PC-3 (cell line): ENCODE data around the gene CHTF8. TPM values are rescaled to one million over a fixed set of nuclear protein-coding genes. Genes with fewer than 3 reads are reported as not detected.

Experiments used
- ATAC-seq: fragments of 200-7000 bp; cut with Tn5 transposase; 2 replicates; pipeline ENCODE4 v1.9.1; 2020; ENCODE audit warnings: mild to moderate bottlenecking, moderate library complexity
- BruUV-seq: library from RNA; stranded (reverse); fragments of 400-500 nt; replicated peaks from 2 replicates; lab custom pipeline; 2021; lab: Mats Ljungman, UMichigan
- CTCF ChIA-PET: fragments of 300-600 bp; sonication (Branson Sonifier 250); formaldehyde crosslinking; loops from one replicate; lab custom pipeline; 2022; ENCODE audit warnings: antibody characterized with exemption; lab: Charles Lee
- POLR2A ChIA-PET: fragments of 300-600 bp; sonication (Branson Sonifier 250); formaldehyde crosslinking; loops from one replicate; lab custom pipeline; 2022; ENCODE audit warnings: antibody characterized with exemption; ENCODE audit not compliant: unreplicated experiment; lab: Charles Lee
- DNase-seq: peaks from one replicate; pipeline ENCODE4 v3.0.0-alpha.2; 2015
- H2AFZ ChIP-seq: fragments of 300-600 bp; sonication (generic); 2 replicates; pipeline ENCODE4 v1.6.0; 2016; ENCODE audit warnings: antibody characterized with exemption, low read length
- H3F3A ChIP-seq: fragments of 300-600 bp; sonication (generic); one replicate; pipeline ENCODE4 v1.6.0; 2017; ENCODE audit warnings: antibody characterized with exemption, low read length, control low read depth, mild to moderate bottlenecking; ENCODE audit not compliant: unreplicated experiment
- H3K27ac ChIP-seq: fragments of 300-600 bp; sonication (generic); 2 replicates; pipeline ENCODE4 v1.5.1; 2016; ENCODE audit warnings: mild to moderate bottlenecking, low read length
- H3K27me3 ChIP-seq: fragments of 300-600 bp; sonication (generic); 2 replicates; pipeline ENCODE4 v1.6.1; 2016; ENCODE audit warnings: low read length, mixed read lengths
- H3K36me3 ChIP-seq: fragments of 300-600 bp; sonication (generic); 2 replicates; pipeline ENCODE4 v1.6.1; 2016; ENCODE audit warnings: low read depth, mixed run types, low read length, mixed read lengths
- H3K4me1 ChIP-seq: fragments of 300-600 bp; sonication (generic); 2 replicates; pipeline ENCODE4 v1.5.1; 2016; ENCODE audit warnings: low read length; ENCODE audit not compliant: insufficient read depth
- H3K4me2 ChIP-seq: fragments of 300-600 bp; sonication (generic); 2 replicates; pipeline ENCODE4 v1.6.0; 2016; ENCODE audit warnings: low read length
- H3K4me3 ChIP-seq: fragments of 300-600 bp; sonication (generic); 2 replicates; pipeline ENCODE4 v1.5.1; 2016; ENCODE audit warnings: mild to moderate bottlenecking, low read length, mixed read lengths
- H3K79me2 ChIP-seq: fragments of 300-600 bp; sonication (generic); 2 replicates; pipeline ENCODE4 v1.6.1; 2017; ENCODE audit warnings: low read length, mixed read lengths
- H3K9ac ChIP-seq: fragments of 300-600 bp; sonication (generic); 2 replicates; pipeline ENCODE4 v1.6.0; 2016; ENCODE audit warnings: mild to moderate bottlenecking, low read length
- H3K9me2 ChIP-seq: fragments of 300-600 bp; sonication (generic); replicated peaks from 2 replicates; pipeline ENCODE4 v1.6.1; 2016; ENCODE audit warnings: mixed run types, low read length, mixed read lengths
- H3K9me3 ChIP-seq: fragments of 300-600 bp; sonication (generic); 2 replicates; pipeline ENCODE4 v1.6.1; 2016; ENCODE audit warnings: low read length, mixed read lengths
- H4K20me1 ChIP-seq: fragments of 300-600 bp; sonication (generic); 2 replicates; pipeline ENCODE4 v1.6.1; 2016; ENCODE audit warnings: low read length, mixed read lengths
- EZH2 ChIP-seq: fragments of 300-600 bp; sonication (generic); IDR thresholded peaks from one replicate; pipeline ENCODE4 v1.6.1; 2017; ENCODE audit warnings: antibody characterized with exemption, mild to moderate bottlenecking, low read length; ENCODE audit not compliant: unreplicated experiment
- EZH2phosphoT487 ChIP-seq: fragments of 300-600 bp; sonication (generic); IDR thresholded peaks from 2 replicates; pipeline ENCODE4 v1.6.1; 2018; ENCODE audit warnings: mild to moderate bottlenecking, antibody characterized with exemption, low read length, borderline replicate concordance
- intact Hi-C: fragments of 100-400 bp; cut with micrococcal nuclease; formaldehyde crosslinking; loops from 2 replicates; pipeline ENCODE4 v1.9.0; 2023
- total RNA-seq: library from RNA; depleted of rRNA; stranded (reverse); fragments of >200 nt; gene quantifications from 2 replicates; pipeline ENCODE4 v1.2.3, GENCODE V29; 2014
- TF ChIP-seq, protein P1 (sequence below): fragments of 300-600 bp; sonication (generic); conservative IDR thresholded peaks from 2 replicates; pipeline ENCODE4 v1.5.1; 2017; ENCODE audit warnings: antibody characterized with exemption, low read depth, mild to moderate bottlenecking, low read length

CHTF8 gene
- total RNA-seq, 1 experiment from 2014 or later: 45.9 TPM

DNA sequence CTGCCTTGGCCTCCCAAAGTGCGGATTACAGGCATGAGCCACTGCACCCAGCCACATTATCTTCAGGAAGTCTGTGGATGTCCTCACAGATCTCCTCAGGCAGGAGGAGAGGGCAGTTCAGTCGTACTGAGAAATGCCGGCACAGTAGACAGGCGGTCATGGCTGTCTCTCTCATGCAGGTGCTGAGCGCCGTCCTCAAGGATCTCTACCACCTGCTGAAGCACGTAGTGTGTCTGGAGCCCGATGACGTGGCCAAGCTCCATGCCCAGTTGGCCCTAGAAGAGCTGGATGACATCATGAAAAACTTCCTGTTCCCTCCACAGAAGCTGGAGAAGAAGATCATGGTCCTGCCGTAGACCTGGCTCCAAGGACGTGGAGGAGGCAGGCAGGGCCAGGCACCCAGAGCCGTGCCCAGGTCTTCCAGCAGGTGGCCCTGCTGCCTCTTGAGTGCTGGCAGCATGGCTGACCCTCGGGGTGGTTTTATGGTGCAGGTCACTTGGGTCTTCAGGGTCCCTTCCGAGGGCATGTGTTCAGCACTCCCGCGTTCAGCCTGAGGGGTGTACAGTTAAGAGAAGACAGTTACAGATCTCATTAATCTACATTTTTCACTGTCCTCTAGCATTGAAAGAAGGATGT, 49.0 kb downstream of the CHTF8 start:
- Histone ChIP-seq H3K4me1 (no peaks in the 10 kb centered on the region), H3K27me3 (no peaks in the 10 kb centered on the region), H3K36me3 (no peaks in the 10 kb centered on the region), H2AFZ (no peak overlapping the region), H3K79me2 (no peaks in the 10 kb centered on the region), H3K9me3 (no peaks in the 10 kb centered on the region), H3K9me2 (no peaks in the 10 kb centered on the region), H3K9ac (no peak overlapping the region), H3F3A (no peaks in the 10 kb centered on the region), H4K20me1 (no peaks in the 10 kb centered on the region), H3K27ac (no peak overlapping the region), H3K4me2 (no peak overlapping the region), H3K4me3 (no peak overlapping the region)
- DNase-seq (no peak), ATAC-seq (no peak)
- intact Hi-C loops: no loop called here
- ChIA-PET POLR2A (no interaction called here), CTCF (no interaction called here)
- TF ChIP-seq, protein P1, sequence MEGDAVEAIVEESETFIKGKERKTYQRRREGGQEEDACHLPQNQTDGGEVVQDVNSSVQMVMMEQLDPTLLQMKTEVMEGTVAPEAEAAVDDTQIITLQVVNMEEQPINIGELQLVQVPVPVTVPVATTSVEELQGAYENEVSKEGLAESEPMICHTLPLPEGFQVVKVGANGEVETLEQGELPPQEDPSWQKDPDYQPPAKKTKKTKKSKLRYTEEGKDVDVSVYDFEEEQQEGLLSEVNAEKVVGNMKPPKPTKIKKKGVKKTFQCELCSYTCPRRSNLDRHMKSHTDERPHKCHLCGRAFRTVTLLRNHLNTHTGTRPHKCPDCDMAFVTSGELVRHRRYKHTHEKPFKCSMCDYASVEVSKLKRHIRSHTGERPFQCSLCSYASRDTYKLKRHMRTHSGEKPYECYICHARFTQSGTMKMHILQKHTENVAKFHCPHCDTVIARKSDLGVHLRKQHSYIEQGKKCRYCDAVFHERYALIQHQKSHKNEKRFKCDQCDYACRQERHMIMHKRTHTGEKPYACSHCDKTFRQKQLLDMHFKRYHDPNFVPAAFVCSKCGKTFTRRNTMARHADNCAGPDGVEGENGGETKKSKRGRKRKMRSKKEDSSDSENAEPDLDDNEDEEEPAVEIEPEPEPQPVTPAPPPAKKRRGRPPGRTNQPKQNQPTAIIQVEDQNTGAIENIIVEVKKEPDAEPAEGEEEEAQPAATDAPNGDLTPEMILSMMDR: 0 out of 2 replicates have a peak, but pooled peaks have one; percentile 23
- TF ChIP-seq EZH2 (no peak), EZH2phosphoT487 (no peak)
- BruUV-seq: no TSS peak

DNA sequence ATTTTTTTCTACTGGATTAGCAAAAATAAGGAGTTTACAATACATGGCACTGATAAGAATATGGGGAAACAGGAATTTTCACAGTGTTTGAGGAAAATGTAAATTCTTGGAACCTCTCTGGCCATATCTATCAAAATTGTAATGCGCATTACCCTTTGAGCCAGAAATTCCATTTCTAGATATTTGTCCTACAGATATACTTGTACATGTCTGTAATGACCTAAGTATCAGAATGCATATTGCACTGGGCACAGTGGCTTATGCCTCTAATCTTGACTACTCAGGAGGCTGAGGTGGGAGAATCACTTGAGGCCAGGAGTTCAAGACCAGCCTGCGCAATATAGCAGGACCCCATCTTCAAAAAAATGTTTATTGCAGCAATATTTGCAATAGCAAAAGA, 52.7 kb downstream of the CHTF8 start:
- CTCF ChIA-PET: no interaction called here
- ATAC-seq: no peak
- POLR2A ChIA-PET: no interaction called here

DNA sequence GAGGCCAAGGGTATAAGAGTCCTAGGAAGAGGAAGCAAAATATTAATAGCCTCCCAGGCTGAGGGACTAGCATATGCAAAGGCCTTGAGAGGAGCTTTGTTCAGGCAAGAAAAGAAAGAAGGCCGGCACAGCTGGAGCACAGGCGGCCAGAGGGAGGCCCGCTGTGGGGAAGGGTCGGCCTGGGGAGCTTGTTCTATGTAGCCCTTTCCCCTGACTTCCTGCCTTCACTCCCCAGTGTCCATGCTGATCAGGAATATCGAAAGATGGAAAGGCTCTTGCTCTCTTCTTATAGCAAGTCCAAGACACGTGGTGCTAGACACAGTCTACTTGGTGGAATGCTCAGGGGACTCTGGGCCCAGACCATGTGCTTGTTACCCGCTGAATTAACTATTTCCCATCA, 54.3 kb downstream of the CHTF8 start:
- BruUV-seq: no TSS peak
- ATAC-seq (no peak), DNase-seq (no peak)
- Histone ChIP-seq H4K20me1 (no peaks in the 10 kb centered on the region), H3K4me1 (peaks cover 28% of the 10 kb centered on the region), H3K9me3 (no peaks in the 10 kb centered on the region), H3K27me3 (no peaks in the 10 kb centered on the region), H3K4me3 (no peak overlapping the region), H3K9me2 (no peaks in the 10 kb centered on the region), H3K79me2 (no peaks in the 10 kb centered on the region), H3F3A (peaks cover 10% of the 10 kb centered on the region), H2AFZ (no peak overlapping the region), H3K4me2 (no peak overlapping the region), H3K36me3 (0 out of 2 replicates have a peak, but pooled peaks cover 2% of the 10 kb centered on the region), H3K9ac (no peak overlapping the region), H3K27ac (peak overlapping the region; percentile 91)
- ChIA-PET POLR2A (no interaction called here), CTCF (no interaction called here)
- intact Hi-C loops: no loop called here
- TF ChIP-seq, protein P1: no peak
- TF ChIP-seq EZH2phosphoT487: no peak
- TF ChIP-seq EZH2: no peak

More for the DNA sequence above, 52.7 kb downstream of the CHTF8 start:
- 0 out of 2 replicates have a peak, but pooled peaks cover 2% of the 10 kb centered on the region for H3K36me3 ChIP-seq
- H3K4me3 ChIP-seq: no peak overlapping the region
- no peak for DNase-seq
- H3K9me2 ChIP-seq: no peaks in the 10 kb centered on the region
- H2AFZ ChIP-seq: no peak overlapping the region
- no peaks in the 10 kb centered on the region for H3K27me3 ChIP-seq
- no peaks in the 10 kb centered on the region for H3K9me3 ChIP-seq
- no TSS peak for BruUV-seq
- no peaks in the 10 kb centered on the region for H4K20me1 ChIP-seq
- H3K4me1 ChIP-seq: peaks cover 14% of the 10 kb centered on the region
- no peak overlapping the region for H3K9ac ChIP-seq
- peaks cover 5% of the 10 kb centered on the region for H3F3A ChIP-seq
- no peak overlapping the region for H3K27ac ChIP-seq
- intact Hi-C loops: no loop called here
- TF ChIP-seq EZH2phosphoT487 (no peak), EZH2 (no peak)
- TF ChIP-seq, protein P1: no peak
- no peak overlapping the region for H3K4me2 ChIP-seq
- H3K79me2 ChIP-seq: no peaks in the 10 kb centered on the region
